Trophoblast cell (in vitro differentiated cells and primary cell): ENCODE data around the gene NCOA6.

ENCODE experiments used
- DNase-seq, 2 donors: peaks; one replicate each; pipeline ENCODE4 v3.0.0-alpha.2; 2016
- H2AFZ ChIP-seq: 2 replicates; pipeline ENCODE4 v1.6.1; 2013; ENCODE audit warnings: low read length, moderate library complexity, mild to moderate bottlenecking; ENCODE audit not compliant: insufficient read depth, poor library complexity
- H2AK5ac ChIP-seq: 2 replicates; pipeline ENCODE4 v1.6.1; 2013; ENCODE audit warnings: mild to moderate bottlenecking, low read length
- H2BK120ac ChIP-seq: 2 replicates; pipeline ENCODE4 v1.6.1; 2013; ENCODE audit warnings: low read length, mild to moderate bottlenecking, moderate library complexity; ENCODE audit not compliant: insufficient read depth, poor library complexity
- H2BK12ac ChIP-seq: 2 replicates; pipeline ENCODE4 v1.6.1; 2013; ENCODE audit warnings: mild to moderate bottlenecking, low read length, moderate library complexity
- H2BK5ac ChIP-seq: 2 replicates; pipeline ENCODE4 v1.6.1; 2013; ENCODE audit warnings: low read length, low read depth, moderate library complexity, mild to moderate bottlenecking; ENCODE audit not compliant: poor library complexity
- H3K14ac ChIP-seq: 2 replicates; pipeline ENCODE4 v1.6.1; 2013; ENCODE audit warnings: mild to moderate bottlenecking, low read length
- H3K18ac ChIP-seq: 2 replicates; pipeline ENCODE4 v1.6.1; 2013; ENCODE audit warnings: mild to moderate bottlenecking, low read length
- H3K23ac ChIP-seq: 2 replicates; pipeline ENCODE4 v1.6.1; 2013; ENCODE audit warnings: low read length
- H3K27ac ChIP-seq: 2 replicates; pipeline ENCODE4 v1.5.1; 2013; ENCODE audit warnings: low read depth, mild to moderate bottlenecking, inconsistent platforms, low read length, moderate library complexity
- H3K27me3 ChIP-seq: 2 replicates; pipeline ENCODE4 v1.6.1; 2013; ENCODE audit warnings: inconsistent platforms, mild to moderate bottlenecking, low read length, moderate library complexity; ENCODE audit not compliant: insufficient read depth
- H3K36me3 ChIP-seq, 2 experiments: 1 replicate in 1 of 2; 2 replicates in 1 of 2; pipeline ENCODE4 v1.6.1; 2013; ENCODE audit warnings: low read length in 2 of 2, mild to moderate bottlenecking in 2 of 2, moderate library complexity in 1 of 2; ENCODE audit not compliant: insufficient read depth in 2 of 2, control insufficient read depth in 1 of 2
- H3K4ac ChIP-seq: 2 replicates; pipeline ENCODE4 v1.6.1; 2013; ENCODE audit warnings: low read depth, mild to moderate bottlenecking, low read length, moderate library complexity
- H3K4me1 ChIP-seq, 2 experiments: 1 replicate in 1 of 2; 2 replicates in 1 of 2; pipeline ENCODE4 v1.6.1; 2013; ENCODE audit warnings: low read length in 2 of 2, mild to moderate bottlenecking in 2 of 2, moderate library complexity in 1 of 2; ENCODE audit not compliant: insufficient read depth in 2 of 2, control insufficient read depth in 1 of 2
- H3K4me2 ChIP-seq: 2 replicates; pipeline ENCODE4 v1.6.1; 2013; ENCODE audit warnings: inconsistent platforms, mild to moderate bottlenecking, low read length, moderate library complexity
- H3K4me3 ChIP-seq: 2 replicates; pipeline ENCODE4 v1.5.1; 2013; ENCODE audit warnings: mild to moderate bottlenecking, low read depth, low read length, inconsistent platforms
- H3K79me1 ChIP-seq: one replicate; pipeline ENCODE4 v1.6.1; 2013; ENCODE audit warnings: low read length
- H3K79me2 ChIP-seq: 2 replicates; pipeline ENCODE4 v1.6.1; 2013; ENCODE audit warnings: low read length, mild to moderate bottlenecking; ENCODE audit not compliant: control insufficient read depth, insufficient read depth, poor library complexity
- H3K9ac ChIP-seq: 2 replicates; pipeline ENCODE4 v1.6.1; 2013; ENCODE audit warnings: mild to moderate bottlenecking, low read length
- H3K9me3 ChIP-seq: 2 replicates; pipeline ENCODE4 v1.6.1; 2013; ENCODE audit warnings: low read depth, mild to moderate bottlenecking, control low read depth, inconsistent platforms, low read length; ENCODE audit not compliant: insufficient read depth
- H4K12ac ChIP-seq: 2 replicates; pipeline ENCODE4 v1.6.1; 2013; ENCODE audit warnings: low read depth, mild to moderate bottlenecking, low read length, moderate library complexity
- H4K8ac ChIP-seq: 2 replicates; pipeline ENCODE4 v1.6.1; 2013; ENCODE audit warnings: low read depth, mild to moderate bottlenecking, low read length, moderate library complexity
- H4K91ac ChIP-seq: one replicate; pipeline ENCODE4 v1.6.1; 2013; ENCODE audit warnings: low read depth, mild to moderate bottlenecking, low read length, moderate library complexity
- whole genome bisulfite sequencing: extraction: QIAGEN DNeasy Blood & Tissue Kit; methylation state at CpG from one replicate; pipeline ENCODE4 v1.1.7; 2013; ENCODE audit warnings: missing lambda C conversion rate; ENCODE audit not compliant: insufficient read length, insufficient coverage; ENCODE audit errors: extremely low coverage; 5-methylcytosine and 5-hydroxymethylcytosine counted together

NCOA6 gene

DNA sequence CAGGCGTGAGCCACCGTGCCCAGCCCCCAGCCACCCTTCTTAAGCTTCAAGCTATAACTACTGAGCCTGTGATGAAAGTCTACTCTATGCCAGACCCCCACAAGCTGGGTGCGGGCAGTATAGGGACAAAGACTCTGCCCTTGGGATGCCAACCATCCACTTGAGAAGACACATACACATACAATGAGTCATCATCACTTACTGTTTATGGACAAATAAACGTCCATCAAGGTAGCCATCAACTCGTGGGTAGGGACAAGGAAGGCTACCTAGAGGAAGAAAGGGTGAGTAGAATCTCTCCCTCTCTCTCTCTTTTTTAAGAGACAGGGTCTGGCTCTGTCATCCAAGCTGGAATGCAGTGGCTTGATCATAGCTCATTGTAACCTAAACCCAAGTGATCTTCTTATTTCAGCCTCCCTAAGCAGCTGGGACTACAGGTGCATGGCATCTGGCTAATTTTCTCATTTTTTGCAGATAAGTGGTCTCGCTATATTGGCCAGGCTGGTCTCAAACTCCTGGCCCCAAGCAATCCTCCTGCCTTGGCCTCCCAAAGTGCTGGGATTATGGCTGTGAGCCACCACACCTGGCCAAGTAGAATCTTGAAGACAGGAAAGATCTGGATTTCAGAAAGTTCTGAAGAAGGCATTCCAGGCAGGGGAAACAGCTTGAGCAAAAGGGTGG is 123.9 kb downstream of the NCOA6 start:
- H3K27ac ChIP-seq: no peak overlapping the region
- H3K9me3 ChIP-seq: no peaks in the 10 kb centered on the region
- H3K9ac ChIP-seq: no peak overlapping the region
- no peak overlapping the region for H3K18ac ChIP-seq
- H3K4ac ChIP-seq: no peak overlapping the region
- WGBS: no CpG with 5 or more reads among the region's 6 CpGs
- H2BK5ac ChIP-seq: no peak overlapping the region
- no peak overlapping the region for H3K14ac ChIP-seq
- H4K8ac ChIP-seq: no peak overlapping the region
- no peak overlapping the region for H2BK120ac ChIP-seq
- H3K4me3 ChIP-seq: no peak overlapping the region
- H3K27me3 ChIP-seq: peaks cover 3% of the 10 kb centered on the region
- H3K23ac ChIP-seq: no peak overlapping the region
- no peaks in the 10 kb centered on the region for H3K36me3 ChIP-seq
- no peak overlapping the region for H2AFZ ChIP-seq
- H2AK5ac ChIP-seq: no peak overlapping the region
- H4K12ac ChIP-seq: no peak overlapping the region
- no peak overlapping the region for H2BK12ac ChIP-seq
- H3K79me1 ChIP-seq: peaks cover 8% of the 10 kb centered on the region
- DNase-seq: no peak
- H3K79me2 ChIP-seq: peaks cover 5% of the 10 kb centered on the region
- H3K4me1 ChIP-seq: peaks cover 13 to 17% of the 10 kb centered on the region in 2 experiments
- no peak overlapping the region for H3K4me2 ChIP-seq
- H4K91ac ChIP-seq: no peak overlapping the region

DNA sequence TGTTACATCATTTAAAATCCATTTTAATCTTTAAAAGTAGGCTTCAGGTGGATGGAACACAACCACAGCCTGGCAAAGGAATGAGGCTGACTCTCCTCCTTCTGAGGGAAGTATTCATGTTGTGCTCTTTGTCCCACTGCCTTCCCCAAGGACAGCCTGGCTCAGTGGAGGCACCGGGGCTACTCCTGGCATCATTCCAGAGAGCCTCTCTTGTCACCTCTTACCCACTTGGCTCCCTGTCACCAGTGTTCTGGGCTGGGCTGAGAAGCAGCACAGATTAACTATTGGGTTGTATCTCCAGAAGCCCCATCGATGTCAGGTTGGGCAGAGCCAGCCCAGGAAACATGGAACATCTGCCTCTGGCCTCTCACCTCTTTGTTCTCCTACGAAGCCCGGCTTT is 132.0 kb downstream of the NCOA6 start:
- WGBS: no CpG with 5 or more reads among the region's 4 CpGs
- Histone ChIP-seq H2BK12ac (no peak overlapping the region), H3K27me3 (no peaks in the 10 kb centered on the region)

DNA sequence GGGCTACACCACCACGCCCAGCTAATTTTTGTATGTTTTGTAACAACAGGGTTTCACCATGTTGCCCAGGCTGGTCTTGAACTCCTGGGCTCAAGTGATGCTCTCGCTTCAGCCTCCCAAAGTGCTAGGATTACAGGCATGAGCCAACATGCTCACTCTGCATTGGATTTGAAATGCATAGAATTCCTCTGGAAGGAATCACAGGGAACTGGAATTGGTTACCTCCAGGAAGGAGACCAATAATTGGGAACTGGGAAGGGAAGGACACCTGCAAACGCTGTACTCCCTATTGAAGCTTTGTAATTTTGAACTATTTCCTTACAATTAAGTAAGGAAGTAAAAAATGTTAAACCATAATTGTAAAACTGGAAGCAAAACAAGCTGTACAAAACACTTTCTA is 133.6 kb downstream of the NCOA6 start:
- no peak overlapping the region for H3K27ac ChIP-seq
- H3K79me2 ChIP-seq: no peaks in the 10 kb centered on the region
- no peak overlapping the region for H4K12ac ChIP-seq
- H3K18ac ChIP-seq: no peak overlapping the region
- no CpG with 5 or more reads among the region's 3 CpGs for WGBS
- H3K4me2 ChIP-seq: no peak overlapping the region
- H3K4me1 ChIP-seq: no peaks in the 10 kb centered on the region
- DNase-seq: no peak
- no peak overlapping the region for H2AFZ ChIP-seq
- H2BK5ac ChIP-seq: no peak overlapping the region
- no peak overlapping the region for H2BK12ac ChIP-seq
- H2BK120ac ChIP-seq: no peak overlapping the region
- H2AK5ac ChIP-seq: no peak overlapping the region
- no peak overlapping the region for H3K4me3 ChIP-seq
- no peaks in the 10 kb centered on the region for H3K27me3 ChIP-seq
- no peaks in the 10 kb centered on the region for H3K9me3 ChIP-seq
- H4K8ac ChIP-seq: no peak overlapping the region
- no peak overlapping the region for H3K23ac ChIP-seq
- H3K4ac ChIP-seq: no peak overlapping the region
- no peaks in the 10 kb centered on the region for H3K36me3 ChIP-seq
- H3K14ac ChIP-seq: no peak overlapping the region
- H4K91ac ChIP-seq: no peak overlapping the region
- H3K79me1 ChIP-seq: no peaks in the 10 kb centered on the region
- no peak overlapping the region for H3K9ac ChIP-seq

More for the DNA sequence above, 132.0 kb downstream of the NCOA6 start:
- no peak overlapping the region for H4K91ac ChIP-seq
- no peak for DNase-seq
- no peaks in the 10 kb centered on the region for H3K79me1 ChIP-seq
- no peak overlapping the region for H2BK5ac ChIP-seq
- no peaks in the 10 kb centered on the region for H3K9me3 ChIP-seq
- H2AFZ ChIP-seq: no peak overlapping the region
- no peak overlapping the region for H3K9ac ChIP-seq
- H3K23ac ChIP-seq: no peak overlapping the region
- H3K36me3 ChIP-seq: no peaks in the 10 kb centered on the region
- no peak overlapping the region for H2BK120ac ChIP-seq
- H3K4me2 ChIP-seq: no peak overlapping the region
- H4K12ac ChIP-seq: no peak overlapping the region
- H3K79me2 ChIP-seq: no peaks in the 10 kb centered on the region
- H3K4me1 ChIP-seq: no peaks in the 10 kb centered on the region
- H3K27ac ChIP-seq: no peak overlapping the region
- no peak overlapping the region for H3K4ac ChIP-seq
- H3K14ac ChIP-seq: no peak overlapping the region
- no peak overlapping the region for H2AK5ac ChIP-seq
- no peak overlapping the region for H4K8ac ChIP-seq
- no peak overlapping the region for H3K4me3 ChIP-seq
- no peak overlapping the region for H3K18ac ChIP-seq

DNA sequence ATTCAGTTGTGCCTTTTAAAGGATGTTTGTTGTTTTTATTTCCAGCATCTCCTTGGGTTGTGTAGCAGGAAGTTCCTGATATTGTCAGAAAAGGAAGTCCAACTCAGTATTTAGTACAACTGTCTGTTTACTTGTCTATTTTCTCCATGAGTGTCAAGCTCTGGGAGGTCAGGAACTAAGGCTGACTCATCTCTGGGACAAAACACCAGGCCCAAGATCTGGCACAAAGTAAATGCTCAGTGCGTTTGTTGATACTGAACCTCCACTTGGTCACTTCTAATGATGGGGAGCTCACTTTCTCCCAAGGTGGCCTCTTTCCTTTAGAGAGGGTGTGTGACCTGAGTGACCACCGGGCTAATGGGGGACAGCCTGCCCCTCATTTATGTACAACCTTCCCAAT is 136.0 kb downstream of the NCOA6 start:
- Histone ChIP-seq H3K79me1 (no peaks in the 10 kb centered on the region), H2BK5ac (no peak overlapping the region), H4K8ac (no peak overlapping the region), H3K4ac (no peak overlapping the region), H3K27me3 (no peaks in the 10 kb centered on the region), H3K4me1 (no peaks in the 10 kb centered on the region), H3K9ac (no peak overlapping the region), H2AK5ac (no peak overlapping the region), H4K12ac (no peak overlapping the region), H3K23ac (no peak overlapping the region), H3K27ac (no peak overlapping the region), H3K4me2 (no peak overlapping the region), H3K14ac (no peak overlapping the region), H3K79me2 (no peaks in the 10 kb centered on the region), H3K4me3 (no peak overlapping the region), H2AFZ (no peak overlapping the region), H4K91ac (no peak overlapping the region), H2BK12ac (no peak overlapping the region), H3K18ac (no peak overlapping the region), H2BK120ac (no peak overlapping the region), H3K9me3 (no peaks in the 10 kb centered on the region), H3K36me3 (no peaks in the 10 kb centered on the region)
- WGBS: no CpG with 5 or more reads among the region's 2 CpGs
- DNase-seq: no peak
